Breast epithelium (tissue), 3 donors: Measurements from ENCODE around the gene SUSD6.
A peak's percentile ranks its signal among the peaks of the same experiment; 100 is the strongest.

Source experiments
- CTCF ChIP-seq, 3 donors: fragments of 450-650 bp; IDR thresholded peaks; one replicate each; pipeline ENCODE4 v1.5.1; 2016 to 2017; ENCODE audit warnings: antibody characterized with exemption in 3 of 3, mild to moderate bottlenecking in 3 of 3, moderate library complexity in 3 of 3
- POLR2A ChIP-seq: fragments of 450-650 bp; IDR thresholded peaks from one replicate; pipeline ENCODE4 v1.6.1; 2016; ENCODE audit warnings: antibody characterized with exemption, mild to moderate bottlenecking, moderate library complexity

- TF ChIP-seq CTCF (IDR thresholded peaks at IDR 0.05) = peak in 1 of 3 donors; percentile 7
- no peak for TF ChIP-seq POLR2A
These were observed at the start of gene SUSD6 for GRCh38 chr14:69611172-69612013.
